Gastrocnemius medialis (tissue), 4 donors: Measurements from ENCODE around the gene PLEKHG4. TPM values are rescaled to one million over a fixed set of nuclear protein-coding genes. Genes with fewer than 3 reads are reported as not detected.

Experiments used
- ATAC-seq, 2 donors: fragments of 150-250 bp; one replicate each; pipeline ENCODE4 v1.9.1; 2016
- DNase-seq, 2 donors: peaks; one replicate each; pipeline ENCODE4 v3.0.0-alpha.2; 2019
- H3K27ac ChIP-seq, 4 donors: fragments of 200-600 bp; sonication (generic); 1 replicate in 1 of 4; 2 replicates in 3 of 4; pipeline ENCODE4 v1.5.1; 2016 to 2018; ENCODE audit warnings: mild to moderate bottlenecking in 2 of 4, moderate library complexity in 1 of 4
- H3K27me3 ChIP-seq, 3 donors: fragments of 200-600 bp; sonication (generic) in 2 of 3; 1 replicate in 1 of 3; 2 replicates in 2 of 3; pipeline versions ENCODE4 v1.5.1 to v1.6.0; 2016 to 2019; ENCODE audit warnings: mild to moderate bottlenecking in 1 of 3, moderate library complexity in 1 of 3
- H3K36me3 ChIP-seq, 2 donors: fragments of 200-600 bp; sonication (generic) in 1 of 2; one replicate each; pipeline ENCODE4 v1.5.1; 2017 to 2018
- H3K4me1 ChIP-seq, 2 donors: fragments of 200-600 bp; sonication (generic) in 1 of 2; one replicate each; pipeline ENCODE4 v1.5.1; 2016 to 2017; ENCODE audit warnings: mild to moderate bottlenecking in 2 of 2
- H3K4me3 ChIP-seq, 4 donors: fragments of 200-600 bp; sonication (generic) in 3 of 4; 1 replicate in 1 of 4; 2 replicates in 3 of 4; pipeline ENCODE4 v1.5.1; 2016 to 2019; ENCODE audit warnings: mild to moderate bottlenecking in 2 of 4
- H3K9me3 ChIP-seq, 3 donors: fragments of 200-600 bp; sonication (generic) in 2 of 3; 1 replicate in 1 of 3; 2 replicates in 2 of 3; pipeline ENCODE4 v1.5.1; 2016 to 2019
- POLR2A ChIP-seq, 2 donors: fragments of 450-650 bp; IDR thresholded peaks; one replicate each; pipeline ENCODE4 v1.6.1; 2017; ENCODE audit warnings: antibody characterized with exemption in 2 of 2, mild to moderate bottlenecking in 2 of 2, moderate library complexity in 2 of 2
- in situ Hi-C, 4 donors: fragments of 200-750 bp; cut with MboI; loops; one replicate each; pipeline versions ENCODE4 v1.15.0 to v1.8.0; 2017; ENCODE audit warnings: low sequenced_read_pairs in 4 of 4
- intact Hi-C: fragments of 100-400 bp; cut with DNase I; formaldehyde crosslinking; loops from one replicate; pipeline ENCODE4 v1.15.1; 2023; ENCODE audit warnings: low total_unique reads
- total RNA-seq, 4 donors: library from RNA; depleted of rRNA; stranded (reverse); fragments of >200 nt; gene quantifications; one replicate each; pipeline versions ENCODE4 v1.1.0 to v1.2.3, GENCODE V29; 2016
- TF ChIP-seq, protein P1 (sequence below), 5 experiments: fragments of 450-650 bp in 3 of 5; fragments of 200-600 bp in 2 of 5; sonication (generic) in 2 of 5; IDR thresholded peaks in 4 of 5; conservative IDR thresholded peaks in 1 of 5; 1 replicate in 4 of 5; 2 replicates in 1 of 5; pipeline ENCODE4 v1.5.1; 2016 to 2019; ENCODE audit warnings: antibody characterized with exemption in 5 of 5, mild to moderate bottlenecking in 3 of 5, moderate library complexity in 3 of 5

The PLEKHG4 gene
- total RNA-seq, 4 donors from 2014 or later = 1.1 to 16.5 (median 2.6) TPM

DNA sequence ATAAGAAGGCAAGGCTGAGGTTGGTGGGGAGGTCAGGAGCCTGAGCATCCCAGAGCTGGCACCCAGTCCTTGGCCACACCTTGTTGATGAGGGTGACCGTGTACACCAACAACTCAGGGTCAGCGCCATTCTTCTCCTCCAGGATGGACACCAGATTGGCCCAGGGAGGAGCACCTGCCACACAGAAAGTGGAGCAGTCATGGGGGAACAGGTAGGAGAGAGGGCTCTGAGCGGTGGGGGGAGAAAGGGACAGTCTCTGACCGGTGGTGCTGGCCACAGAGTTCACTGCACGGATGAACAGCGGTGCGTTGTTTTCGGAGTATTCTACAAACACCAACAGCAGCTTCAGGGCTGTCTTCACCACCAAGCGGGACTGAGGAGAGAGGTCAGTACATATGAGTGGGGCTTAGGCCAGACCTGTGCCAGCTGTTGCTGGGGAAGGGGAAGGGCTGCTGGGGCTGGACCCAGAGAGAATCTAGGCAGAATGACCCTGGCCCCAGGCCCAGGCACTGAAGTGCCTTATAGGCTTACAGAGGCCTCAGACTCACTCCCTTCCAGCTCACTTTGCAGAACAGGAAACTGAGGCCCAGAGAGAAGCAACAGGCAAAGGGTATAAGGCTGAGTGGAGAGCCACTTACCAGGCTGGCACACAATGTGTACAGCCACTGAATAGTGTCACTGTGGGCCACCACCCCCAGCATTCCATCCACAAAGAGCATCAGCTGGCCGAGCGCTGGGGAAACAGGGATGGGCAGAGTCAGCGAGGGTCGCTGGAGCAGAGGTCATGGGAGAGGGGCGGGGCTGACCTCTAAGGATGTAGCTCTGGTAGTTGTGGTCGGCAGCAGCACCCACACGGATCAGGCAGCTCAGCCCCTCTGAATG, 41.7 kb upstream of the PLEKHG4 start:
- H3K27ac ChIP-seq = peak overlapping the region; percentile 94 to 99 (median 98)
- H3K4me1 ChIP-seq = peaks cover 43 to 44% of the 10 kb centered on the region in 2 donors
- intact Hi-C loops = no loop called here
- DNase-seq (no peak), ATAC-seq (no peak)
- in situ Hi-C loops = no loop called here
- no peaks in the 10 kb centered on the region for H3K9me3 ChIP-seq
- TF ChIP-seq POLR2A (IDR thresholded peaks at IDR 0.05) = no peak
- TF ChIP-seq, protein P1, sequence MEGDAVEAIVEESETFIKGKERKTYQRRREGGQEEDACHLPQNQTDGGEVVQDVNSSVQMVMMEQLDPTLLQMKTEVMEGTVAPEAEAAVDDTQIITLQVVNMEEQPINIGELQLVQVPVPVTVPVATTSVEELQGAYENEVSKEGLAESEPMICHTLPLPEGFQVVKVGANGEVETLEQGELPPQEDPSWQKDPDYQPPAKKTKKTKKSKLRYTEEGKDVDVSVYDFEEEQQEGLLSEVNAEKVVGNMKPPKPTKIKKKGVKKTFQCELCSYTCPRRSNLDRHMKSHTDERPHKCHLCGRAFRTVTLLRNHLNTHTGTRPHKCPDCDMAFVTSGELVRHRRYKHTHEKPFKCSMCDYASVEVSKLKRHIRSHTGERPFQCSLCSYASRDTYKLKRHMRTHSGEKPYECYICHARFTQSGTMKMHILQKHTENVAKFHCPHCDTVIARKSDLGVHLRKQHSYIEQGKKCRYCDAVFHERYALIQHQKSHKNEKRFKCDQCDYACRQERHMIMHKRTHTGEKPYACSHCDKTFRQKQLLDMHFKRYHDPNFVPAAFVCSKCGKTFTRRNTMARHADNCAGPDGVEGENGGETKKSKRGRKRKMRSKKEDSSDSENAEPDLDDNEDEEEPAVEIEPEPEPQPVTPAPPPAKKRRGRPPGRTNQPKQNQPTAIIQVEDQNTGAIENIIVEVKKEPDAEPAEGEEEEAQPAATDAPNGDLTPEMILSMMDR (IDR thresholded peaks at IDR 0.05 in 4 of 5, conservative IDR thresholded peaks at IDR 0.05 in 1 of 5) = no peak
- H3K36me3 ChIP-seq = peaks cover 0 to 71% of the 10 kb centered on the region in 2 donors
- H3K27me3 ChIP-seq = no peaks in the 10 kb centered on the region
- H3K4me3 ChIP-seq = no peak overlapping the region

DNA sequence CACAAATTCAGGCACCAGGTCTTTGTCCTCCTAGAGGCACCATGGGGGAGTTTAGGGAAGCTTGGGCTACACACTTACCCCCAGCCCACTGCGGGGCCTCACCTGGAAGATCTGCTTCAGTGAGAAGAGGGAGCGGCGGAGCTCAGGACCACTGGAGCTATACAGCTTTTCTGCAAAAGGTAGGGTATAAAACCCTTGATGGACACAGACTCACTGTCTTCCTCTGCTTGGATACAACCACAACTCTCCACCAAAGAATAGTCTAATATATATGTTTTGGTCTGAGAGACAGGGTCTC, 41.1 kb upstream of the PLEKHG4 start:
- H3K27ac ChIP-seq = peak overlapping the region; percentile 94 to 99 (median 98)
- intact Hi-C loops = no loop called here
- peaks cover 49 to 50% of the 10 kb centered on the region in 2 donors for H3K4me1 ChIP-seq
- DNase-seq (no peak), ATAC-seq (no peak)
- no peaks in the 10 kb centered on the region for H3K9me3 ChIP-seq
- H3K36me3 ChIP-seq = peaks cover 0 to 65% of the 10 kb centered on the region in 2 donors
- H3K27me3 ChIP-seq = no peaks in the 10 kb centered on the region
- TF ChIP-seq POLR2A (IDR thresholded peaks at IDR 0.05) = no peak
- TF ChIP-seq, protein P1 (IDR thresholded peaks at IDR 0.05 in 4 of 5, conservative IDR thresholded peaks at IDR 0.05 in 1 of 5) = no peak
- no peak overlapping the region for H3K4me3 ChIP-seq
- in situ Hi-C loops = no loop called here

DNA sequence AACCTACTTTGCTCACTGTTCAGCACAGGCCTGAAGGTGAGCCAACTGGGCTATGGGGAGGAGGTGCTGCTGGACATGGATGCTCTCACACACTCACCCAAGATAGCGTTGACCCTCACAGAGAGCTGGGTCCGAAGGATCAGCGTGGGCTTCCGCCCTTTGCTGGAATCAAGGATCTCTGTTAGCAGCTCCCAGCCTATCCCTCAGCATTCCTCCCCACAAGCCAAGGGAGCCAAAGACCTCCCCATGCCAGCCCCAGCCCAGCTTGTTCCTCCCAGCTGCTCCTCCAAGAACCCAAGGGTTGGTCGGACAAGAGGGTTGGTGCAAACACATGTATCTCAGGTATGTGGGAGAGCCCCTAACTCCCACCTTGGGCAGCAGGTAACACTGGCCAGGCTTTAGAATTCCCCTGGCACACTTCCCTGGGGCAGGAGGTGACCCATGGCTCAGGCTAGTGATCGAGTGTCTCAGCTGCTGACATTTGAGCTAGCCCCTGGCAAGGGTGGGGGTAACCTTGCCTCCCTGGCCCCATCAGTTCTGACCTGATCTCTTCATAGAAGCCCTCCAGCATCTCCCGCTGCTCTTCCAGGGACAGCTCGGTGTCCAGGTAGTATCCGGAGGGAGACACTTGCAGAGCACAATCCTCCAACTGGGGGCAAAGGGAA, 40.4 kb upstream of the PLEKHG4 start:
- peaks cover 56 to 57% of the 10 kb centered on the region in 2 donors for H3K4me1 ChIP-seq
- ATAC-seq (no peak), DNase-seq (peak; percentile 56 to 59)
- peaks cover 0 to 58% of the 10 kb centered on the region in 2 donors for H3K36me3 ChIP-seq
- no peak for TF ChIP-seq POLR2A (IDR thresholded peaks at IDR 0.05)
- TF ChIP-seq, protein P1 (IDR thresholded peaks at IDR 0.05 in 4 of 5, conservative IDR thresholded peaks at IDR 0.05 in 1 of 5) = no peak
- intact Hi-C loops (no loop called here), in situ Hi-C loops (no loop called here)
- H3K27me3 ChIP-seq = no peaks in the 10 kb centered on the region
- no peaks in the 10 kb centered on the region for H3K9me3 ChIP-seq
- H3K4me3 ChIP-seq = no peak overlapping the region
- H3K27ac ChIP-seq = peak overlapping the region; percentile 94 to 99 (median 98)

DNA sequence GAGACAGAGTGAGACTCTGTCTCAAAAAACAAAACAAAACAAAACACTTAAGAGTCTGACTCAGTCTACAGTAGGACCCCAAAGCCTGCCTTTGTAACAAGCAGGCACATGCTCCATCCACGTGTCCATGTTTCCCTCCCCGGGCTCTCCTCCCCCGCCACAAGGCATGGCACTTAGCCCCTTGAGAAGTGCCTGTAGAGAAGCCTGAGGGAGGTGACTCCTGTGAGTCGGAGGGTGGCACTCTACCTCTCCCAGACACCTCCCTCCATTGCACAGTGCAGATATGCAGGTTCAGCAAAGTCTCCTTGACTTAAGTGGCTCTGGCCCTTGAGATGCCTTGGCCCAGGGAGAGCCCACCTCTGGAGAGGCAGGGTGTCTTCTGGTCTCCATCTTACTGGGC, 38.8 kb upstream of the PLEKHG4 start:
- in situ Hi-C loops (no loop called here), intact Hi-C loops (loop anchor here (5.0 kb wide), 1 partner anchor 68 kb away; the partner anchor contains the start of gene NOL3)
- peak; percentile 0 to 2 for ATAC-seq
- TF ChIP-seq, protein P1 (IDR thresholded peaks at IDR 0.05 in 4 of 5, conservative IDR thresholded peaks at IDR 0.05 in 1 of 5) = no peak
- Histone ChIP-seq H3K27me3 (no peaks in the 10 kb centered on the region), H3K36me3 (peaks cover 0 to 42% of the 10 kb centered on the region in 2 donors), H3K27ac (peak overlapping the region; percentile 94 to 99 (median 98)), H3K9me3 (no peaks in the 10 kb centered on the region), H3K4me3 (peak overlapping the region in 2 of 4 donors; percentile 2 to 3), H3K4me1 (peaks cover 72 to 73% of the 10 kb centered on the region in 2 donors)
- no peak for DNase-seq
